Erythroblast (primary cell): Measurements from ENCODE around the gene DSCAML1.

ENCODE experiments used
- GATA1 ChIP-seq: IDR thresholded peaks from 2 replicates; pipeline ENCODE4 v1.6.1; 2011; ENCODE audit warnings: low read depth, mild to moderate bottlenecking, control low read depth, low read length, moderate library complexity
- POLR2A ChIP-seq: IDR thresholded peaks from 2 replicates; pipeline ENCODE4 v1.6.1; 2011; ENCODE audit warnings: mild to moderate bottlenecking, low read length

DNA sequence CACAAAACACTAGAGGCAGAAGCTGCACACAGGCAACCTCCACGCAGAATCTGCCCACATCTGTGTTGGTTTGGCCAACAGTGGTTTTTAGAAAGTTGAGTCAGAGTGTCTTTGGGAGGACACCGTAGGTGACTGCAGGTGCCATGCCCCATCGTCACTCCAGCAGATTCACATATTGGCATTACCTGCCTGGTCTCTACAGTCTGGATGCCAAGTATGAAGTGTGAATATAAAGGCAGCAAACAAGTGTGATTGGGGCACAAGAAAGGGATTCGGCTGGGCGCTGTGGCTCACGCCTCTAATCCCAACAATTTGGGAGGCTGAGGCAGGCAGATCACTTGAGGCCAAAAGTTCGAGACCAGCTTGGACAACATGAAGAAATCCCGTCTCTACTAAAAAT is 38.6 kb upstream of the DSCAML1 start:
- TF ChIP-seq POLR2A (no peak), GATA1 (no peak)
